ENCODE measurements around the gene TREML2.

GRCh38 chr6:41156001-41156400 is 44.9 kb downstream of the TREML2 start:
- TF ChIP-seq POLR2A (IDR thresholded peaks at IDR 0.05) (no peak), CTCF (IDR thresholded peaks at IDR 0.05) (no peak)
